Trophoblast cell (in vitro differentiated cells and primary cell): ENCODE results near the gene PLCB2.

ENCODE experiments used
- DNase-seq, 2 donors: peaks; one replicate each; pipeline ENCODE4 v3.0.0-alpha.2; 2016
- H2AFZ ChIP-seq: 2 replicates; pipeline ENCODE4 v1.6.1; 2013; ENCODE audit warnings: low read length, moderate library complexity, mild to moderate bottlenecking; ENCODE audit not compliant: insufficient read depth, poor library complexity
- H2AK5ac ChIP-seq: 2 replicates; pipeline ENCODE4 v1.6.1; 2013; ENCODE audit warnings: mild to moderate bottlenecking, low read length
- H2BK120ac ChIP-seq: 2 replicates; pipeline ENCODE4 v1.6.1; 2013; ENCODE audit warnings: low read length, mild to moderate bottlenecking, moderate library complexity; ENCODE audit not compliant: insufficient read depth, poor library complexity
- H2BK12ac ChIP-seq: 2 replicates; pipeline ENCODE4 v1.6.1; 2013; ENCODE audit warnings: mild to moderate bottlenecking, low read length, moderate library complexity
- H2BK5ac ChIP-seq: 2 replicates; pipeline ENCODE4 v1.6.1; 2013; ENCODE audit warnings: low read length, low read depth, moderate library complexity, mild to moderate bottlenecking; ENCODE audit not compliant: poor library complexity
- H3K14ac ChIP-seq: 2 replicates; pipeline ENCODE4 v1.6.1; 2013; ENCODE audit warnings: mild to moderate bottlenecking, low read length
- H3K18ac ChIP-seq: 2 replicates; pipeline ENCODE4 v1.6.1; 2013; ENCODE audit warnings: mild to moderate bottlenecking, low read length
- H3K23ac ChIP-seq: 2 replicates; pipeline ENCODE4 v1.6.1; 2013; ENCODE audit warnings: low read length
- H3K27ac ChIP-seq: 2 replicates; pipeline ENCODE4 v1.5.1; 2013; ENCODE audit warnings: low read depth, mild to moderate bottlenecking, inconsistent platforms, low read length, moderate library complexity
- H3K27me3 ChIP-seq: 2 replicates; pipeline ENCODE4 v1.6.1; 2013; ENCODE audit warnings: inconsistent platforms, mild to moderate bottlenecking, low read length, moderate library complexity; ENCODE audit not compliant: insufficient read depth
- H3K36me3 ChIP-seq, 2 experiments: 1 replicate in 1 of 2; 2 replicates in 1 of 2; pipeline ENCODE4 v1.6.1; 2013; ENCODE audit warnings: low read length in 2 of 2, mild to moderate bottlenecking in 2 of 2, moderate library complexity in 1 of 2; ENCODE audit not compliant: insufficient read depth in 2 of 2, control insufficient read depth in 1 of 2
- H3K4ac ChIP-seq: 2 replicates; pipeline ENCODE4 v1.6.1; 2013; ENCODE audit warnings: low read depth, mild to moderate bottlenecking, low read length, moderate library complexity
- H3K4me1 ChIP-seq, 2 experiments: 1 replicate in 1 of 2; 2 replicates in 1 of 2; pipeline ENCODE4 v1.6.1; 2013; ENCODE audit warnings: low read length in 2 of 2, mild to moderate bottlenecking in 2 of 2, moderate library complexity in 1 of 2; ENCODE audit not compliant: insufficient read depth in 2 of 2, control insufficient read depth in 1 of 2
- H3K4me2 ChIP-seq: 2 replicates; pipeline ENCODE4 v1.6.1; 2013; ENCODE audit warnings: inconsistent platforms, mild to moderate bottlenecking, low read length, moderate library complexity
- H3K4me3 ChIP-seq: 2 replicates; pipeline ENCODE4 v1.5.1; 2013; ENCODE audit warnings: mild to moderate bottlenecking, low read depth, low read length, inconsistent platforms
- H3K79me1 ChIP-seq: one replicate; pipeline ENCODE4 v1.6.1; 2013; ENCODE audit warnings: low read length
- H3K79me2 ChIP-seq: 2 replicates; pipeline ENCODE4 v1.6.1; 2013; ENCODE audit warnings: low read length, mild to moderate bottlenecking; ENCODE audit not compliant: control insufficient read depth, insufficient read depth, poor library complexity
- H3K9ac ChIP-seq: 2 replicates; pipeline ENCODE4 v1.6.1; 2013; ENCODE audit warnings: mild to moderate bottlenecking, low read length
- H3K9me3 ChIP-seq: 2 replicates; pipeline ENCODE4 v1.6.1; 2013; ENCODE audit warnings: low read depth, mild to moderate bottlenecking, control low read depth, inconsistent platforms, low read length; ENCODE audit not compliant: insufficient read depth
- H4K12ac ChIP-seq: 2 replicates; pipeline ENCODE4 v1.6.1; 2013; ENCODE audit warnings: low read depth, mild to moderate bottlenecking, low read length, moderate library complexity
- H4K8ac ChIP-seq: 2 replicates; pipeline ENCODE4 v1.6.1; 2013; ENCODE audit warnings: low read depth, mild to moderate bottlenecking, low read length, moderate library complexity
- H4K91ac ChIP-seq: one replicate; pipeline ENCODE4 v1.6.1; 2013; ENCODE audit warnings: low read depth, mild to moderate bottlenecking, low read length, moderate library complexity
- WGBS: extraction: QIAGEN DNeasy Blood & Tissue Kit; methylation state at CpG from one replicate; pipeline ENCODE4 v1.1.7; 2013; ENCODE audit warnings: missing lambda C conversion rate; ENCODE audit not compliant: insufficient read length, insufficient coverage; ENCODE audit errors: extremely low coverage; 5-methylcytosine and 5-hydroxymethylcytosine counted together

PLCB2 gene

DNA sequence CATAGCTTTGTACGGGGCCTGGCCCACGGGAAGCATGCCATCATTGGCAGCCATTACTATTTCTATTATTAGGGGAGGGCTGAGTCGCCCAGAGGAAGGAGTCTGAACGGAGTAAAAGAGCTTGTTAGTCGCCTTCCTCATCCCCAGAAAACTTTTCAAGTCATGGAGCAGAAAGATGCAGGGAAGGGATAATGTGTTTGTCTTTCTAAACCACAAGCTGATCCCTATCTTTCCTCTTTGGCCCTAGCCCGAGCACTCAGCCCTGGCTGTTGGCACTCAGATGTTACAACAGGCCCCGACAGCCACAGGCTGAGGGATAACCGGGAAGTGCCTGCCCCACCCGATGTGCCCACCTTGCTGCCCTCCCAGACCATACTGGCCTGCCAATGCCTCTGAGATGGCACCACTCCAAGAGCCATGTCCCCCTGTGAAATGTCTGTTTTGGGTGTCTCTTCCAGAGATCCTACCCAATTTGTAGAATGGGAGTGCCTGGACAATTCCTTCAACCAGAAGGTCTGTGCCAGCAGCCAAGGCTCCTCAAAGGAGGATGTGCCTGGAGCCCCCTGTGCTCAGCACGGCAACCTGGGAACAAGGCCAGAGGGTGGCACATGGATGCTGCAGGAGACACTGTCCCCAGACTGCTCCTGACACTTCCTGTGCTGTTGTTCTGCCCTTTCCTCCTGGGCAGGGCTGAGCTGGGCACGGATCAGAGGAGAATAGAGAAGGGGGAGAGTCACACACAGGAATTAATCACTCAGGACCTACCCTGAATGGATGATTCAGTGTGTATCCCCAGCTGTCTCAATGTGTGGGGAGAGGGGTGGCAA lies 58.0 kb downstream of the PLCB2 start:
- DNase-seq, result no peak
- Histone ChIP-seq H3K36me3 (no peaks in the 10 kb centered on the region), H3K27me3 (peaks cover 4% of the 10 kb centered on the region), H3K4me1 (peaks cover 39 to 40% of the 10 kb centered on the region in 2 experiments), H3K79me1 (peaks cover 19% of the 10 kb centered on the region), H3K18ac (no peak overlapping the region), H3K27ac (no peak overlapping the region), H4K91ac (no peak overlapping the region), H3K9ac (no peak overlapping the region), H3K4me2 (no peak overlapping the region), H3K23ac (no peak overlapping the region), H4K12ac (no peak overlapping the region), H3K4me3 (no peak overlapping the region), H2AK5ac (peak overlapping the region; percentile 1), H3K9me3 (no peaks in the 10 kb centered on the region), H2AFZ (no peak overlapping the region), H4K8ac (no peak overlapping the region), H3K79me2 (peaks cover 11% of the 10 kb centered on the region), H3K4ac (no peak overlapping the region), H3K14ac (no peak overlapping the region), H2BK5ac (no peak overlapping the region), H2BK12ac (peak overlapping the region; percentile 1), H2BK120ac (no peak overlapping the region)
- WGBS, result no CpG with 5 or more reads among the region's 11 CpGs

DNA sequence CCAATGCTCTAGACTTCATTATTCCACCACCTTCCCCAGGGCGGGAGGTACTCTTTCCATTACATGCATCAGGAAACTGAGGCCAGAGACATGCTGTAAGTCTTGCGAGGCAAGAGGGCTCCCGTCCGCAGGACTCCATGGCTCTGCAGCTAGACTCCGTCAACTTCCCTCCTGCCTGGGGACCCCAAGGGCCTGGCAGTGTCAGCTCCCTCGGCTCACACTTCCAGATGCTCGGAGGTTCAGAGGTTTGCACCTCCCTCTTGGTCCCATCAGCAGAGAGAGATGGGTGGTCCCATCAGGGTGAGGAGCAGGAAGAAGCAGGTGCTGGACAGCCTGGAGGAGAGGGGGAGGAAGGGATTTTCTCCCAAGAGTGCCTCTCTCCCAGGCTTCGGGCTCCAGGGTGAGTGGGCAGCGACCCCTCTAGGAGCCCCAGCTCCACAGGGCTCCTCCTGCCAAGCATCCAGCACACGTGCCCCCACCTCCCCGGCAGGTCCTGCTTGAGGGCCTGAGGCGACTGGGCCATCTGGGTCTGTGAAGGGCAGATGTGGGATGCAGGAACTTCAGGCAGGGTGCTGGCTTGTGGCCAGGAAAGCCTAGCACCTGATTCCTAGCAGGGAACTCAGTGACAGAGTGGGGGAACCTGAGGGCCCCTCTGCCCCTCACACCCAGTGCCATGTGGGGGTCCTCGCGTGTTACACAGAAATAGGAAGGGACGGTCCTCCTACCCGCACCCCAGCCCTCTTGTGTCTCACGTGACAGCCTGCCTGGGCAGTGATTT lies 59.5 kb downstream of the PLCB2 start:
- Histone ChIP-seq H3K9ac (no peak overlapping the region), H3K27me3 (peaks cover 4% of the 10 kb centered on the region), H4K12ac (no peak overlapping the region), H2BK12ac (peak overlapping the region; percentile 35), H3K18ac (no peak overlapping the region), H4K8ac (no peak overlapping the region), H3K27ac (no peak overlapping the region), H2AK5ac (peak overlapping the region; percentile 3), H3K4me2 (no peak overlapping the region), H3K4me3 (no peak overlapping the region), H2BK120ac (no peak overlapping the region), H3K4ac (no peak overlapping the region), H3K79me1 (peaks cover 19% of the 10 kb centered on the region), H3K9me3 (no peaks in the 10 kb centered on the region), H2AFZ (no peak overlapping the region), H3K4me1 (peaks cover 37 to 38% of the 10 kb centered on the region in 2 experiments), H3K23ac (no peak overlapping the region), H3K79me2 (peaks cover 11% of the 10 kb centered on the region), H2BK5ac (no peak overlapping the region), H3K36me3 (no peaks in the 10 kb centered on the region), H4K91ac (no peak overlapping the region), H3K14ac (no peak overlapping the region)
- DNase-seq, result peak in 1 of 2 donors; percentile 22
- no CpG with 5 or more reads among the region's 17 CpGs for WGBS

DNA sequence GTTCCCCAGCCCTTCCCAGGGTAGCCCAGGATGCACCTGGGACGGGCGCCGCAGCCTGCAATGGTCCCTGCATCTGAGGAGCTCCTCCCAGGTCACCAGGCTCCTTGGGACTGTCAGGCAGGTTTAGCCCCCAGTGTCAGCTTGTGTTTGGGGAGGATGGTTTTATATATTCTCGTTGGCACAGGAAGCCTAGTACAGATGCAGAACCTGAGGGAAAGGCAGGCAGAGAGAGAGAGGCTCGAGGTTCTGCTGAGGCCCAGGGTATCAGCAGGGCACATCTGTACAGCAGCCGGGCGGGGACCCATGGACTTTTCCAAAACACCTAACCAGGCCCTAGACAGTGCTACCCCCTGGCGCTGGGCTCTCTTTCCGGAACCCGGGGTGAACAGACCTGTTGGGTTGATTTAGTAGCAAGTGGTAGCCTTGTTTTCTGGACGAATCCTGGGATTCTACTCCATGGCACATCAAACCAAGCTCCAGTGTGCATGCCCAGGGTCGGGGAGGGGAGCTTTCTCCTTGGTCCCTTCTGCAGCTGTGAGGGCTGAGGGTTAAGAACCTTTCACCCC lies 60.2 kb downstream of the PLCB2 start:
- H4K91ac ChIP-seq, result peak overlapping the region; percentile 16
- H3K23ac ChIP-seq, result no peak overlapping the region
- no peak overlapping the region for H4K8ac ChIP-seq
- WGBS, result no CpG with 5 or more reads among the region's 12 CpGs
- no peaks in the 10 kb centered on the region for H3K9me3 ChIP-seq
- H3K4ac ChIP-seq, result no peak overlapping the region
- H3K4me2 ChIP-seq, result no peak overlapping the region
- DNase-seq, result no peak
- no peak overlapping the region for H3K14ac ChIP-seq
- H3K9ac ChIP-seq, result no peak overlapping the region
- no peak overlapping the region for H2BK5ac ChIP-seq
- H2AK5ac ChIP-seq, result no peak overlapping the region
- H3K79me2 ChIP-seq, result peaks cover 4% of the 10 kb centered on the region
- H3K18ac ChIP-seq, result no peak overlapping the region
- no peak overlapping the region for H2AFZ ChIP-seq
- peaks cover 2% of the 10 kb centered on the region for H3K27me3 ChIP-seq
- H2BK120ac ChIP-seq, result no peak overlapping the region
- no peaks in the 10 kb centered on the region for H3K36me3 ChIP-seq
- peaks cover 31 to 34% of the 10 kb centered on the region in 2 experiments for H3K4me1 ChIP-seq
- H3K4me3 ChIP-seq, result no peak overlapping the region
- peaks cover 12% of the 10 kb centered on the region for H3K79me1 ChIP-seq
- no peak overlapping the region for H3K27ac ChIP-seq
- no peak overlapping the region for H4K12ac ChIP-seq
- peak overlapping the region; percentile 15 for H2BK12ac ChIP-seq

DNA sequence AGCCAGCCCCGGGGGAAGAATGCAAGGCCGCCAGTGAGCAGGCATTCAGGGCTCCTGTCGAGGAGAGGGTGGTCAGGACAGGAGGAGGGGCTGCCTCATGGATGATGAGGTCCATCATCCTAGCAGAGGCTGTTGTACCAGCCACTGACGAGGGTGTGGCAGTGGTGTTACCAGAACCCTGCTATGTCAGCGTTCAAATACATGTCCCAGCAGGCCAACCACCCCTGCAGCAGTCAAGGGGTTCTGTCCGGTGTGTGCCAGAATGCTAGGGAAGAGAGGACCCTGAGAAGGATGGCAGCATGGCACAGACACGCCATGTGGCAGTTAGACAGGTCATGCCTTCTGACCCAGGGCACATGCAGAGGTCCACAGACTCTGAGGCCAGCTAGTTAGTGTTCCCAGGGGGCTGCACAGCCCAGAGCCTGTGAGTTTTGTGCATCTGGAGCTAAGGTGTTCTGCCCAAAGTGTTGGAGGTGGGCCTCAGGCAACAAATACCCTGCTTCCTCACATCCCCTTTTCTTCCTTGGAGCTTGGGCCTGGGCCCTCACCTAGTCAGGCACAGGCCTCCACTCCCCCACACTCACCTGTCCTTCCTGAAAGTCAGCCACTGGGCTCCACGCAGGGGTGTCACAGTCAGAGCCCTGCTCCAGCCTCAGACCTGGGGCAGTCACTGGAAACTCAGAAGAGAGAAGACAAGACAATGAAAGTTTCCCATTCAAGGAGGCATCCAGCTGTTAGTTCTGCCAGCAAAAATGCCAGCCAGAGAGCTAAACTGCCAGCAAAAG lies 61.0 kb downstream of the PLCB2 start:
- no peak overlapping the region for H2AFZ ChIP-seq
- H3K9me3 ChIP-seq, result no peaks in the 10 kb centered on the region
- no peak overlapping the region for H2BK120ac ChIP-seq
- DNase-seq, result no peak
- peaks cover 23 to 27% of the 10 kb centered on the region in 2 experiments for H3K4me1 ChIP-seq
- H4K12ac ChIP-seq, result no peak overlapping the region
- H3K27ac ChIP-seq, result no peak overlapping the region
- no peaks in the 10 kb centered on the region for H3K27me3 ChIP-seq
- no peak overlapping the region for H3K4me3 ChIP-seq
- no peaks in the 10 kb centered on the region for H3K36me3 ChIP-seq
- H3K9ac ChIP-seq, result no peak overlapping the region
- no peak overlapping the region for H3K4ac ChIP-seq
- no peak overlapping the region for H3K23ac ChIP-seq
- no peak overlapping the region for H4K8ac ChIP-seq
- H3K14ac ChIP-seq, result no peak overlapping the region
- WGBS, result no CpG with 5 or more reads among the region's 8 CpGs
- peak overlapping the region; percentile 2 for H2BK12ac ChIP-seq
- H3K18ac ChIP-seq, result no peak overlapping the region
- peaks cover 10% of the 10 kb centered on the region for H3K79me1 ChIP-seq
- peak overlapping the region; percentile 46 for H2AK5ac ChIP-seq
- H3K4me2 ChIP-seq, result no peak overlapping the region
- peak overlapping the region; percentile 64 for H4K91ac ChIP-seq
- H2BK5ac ChIP-seq, result no peak overlapping the region
- H3K79me2 ChIP-seq, result peaks cover 3% of the 10 kb centered on the region
